HG03025 (cell line): ENCODE results near the gene FNDC8.
A peak's percentile ranks its signal among the peaks of the same experiment; 100 is the strongest.
"Not testable (repeated sequence)": the region's sequence is repeated elsewhere in the genome, so short reads cannot be mapped to it uniquely, and the experiment has no call there.

ENCODE experiments used
- ATAC-seq: cut with Tn5 transposase; IDR thresholded peaks from one replicate; pipeline ENCODE4 v1.9.1; 2021; ENCODE audit warnings: mild to moderate bottlenecking, moderate library complexity; ENCODE audit not compliant: unreplicated experiment, low FRiP score

Gene FNDC8

GRCh38 chr17:35090707-35091106, 30.7 kb upstream of the FNDC8 start:
- not testable (repeated sequence) for ATAC-seq

- no peak for ATAC-seq
These were observed 26.5 kb upstream of the FNDC8 start for GRCh38 chr17:35094902-35095301.

GRCh38 chr17:35095741-35096140, 25.7 kb upstream of the FNDC8 start:
- no peak for ATAC-seq

GRCh38 chr17:35097776-35098175, 23.6 kb upstream of the FNDC8 start:
- no peak for ATAC-seq

GRCh38 chr17:35099908-35100307, 21.5 kb upstream of the FNDC8 start:
- no peak for ATAC-seq

GRCh38 chr17:35101036-35101435, 20.4 kb upstream of the FNDC8 start:
- no peak for ATAC-seq

- ATAC-seq, result no peak
These were observed 19.7 kb upstream of the FNDC8 start for GRCh38 chr17:35101725-35102124.

GRCh38 chr17:35103271-35103670, 18.1 kb upstream of the FNDC8 start:
- ATAC-seq, result no peak

- no peak for ATAC-seq
These were observed 16.5 kb upstream of the FNDC8 start for GRCh38 chr17:35104844-35105450.

GRCh38 chr17:35110791-35111190, 10.6 kb upstream of the FNDC8 start:
- ATAC-seq, result not testable (repeated sequence)

GRCh38 chr17:35116845-35117244, 4.6 kb upstream of the FNDC8 start:
- ATAC-seq, result no peak

GRCh38 chr17:35117984-35118383, 3.4 kb upstream of the FNDC8 start:
- ATAC-seq, result no peak

- peak; percentile 77 for ATAC-seq
These were observed 1.8 kb upstream of the FNDC8 start, which contains the start of gene RAD51D for GRCh38 chr17:35119370-35120165. Gene RAD51D, minus strand, starts transcription at chr17:35119860. Its CDS starts 247 bp downstream, at chr17:35119613.

GRCh38 chr17:35127751-35128514, 6.5 kb downstream of the FNDC8 start:
- no peak for ATAC-seq

- ATAC-seq, result no peak
These were observed 7.9 kb downstream of the FNDC8 start for GRCh38 chr17:35129154-35129972.

GRCh38 chr17:35129973-35130351, 8.5 kb downstream of the FNDC8 start:
- no peak for ATAC-seq

- ATAC-seq, result no peak
These were observed 9.0 kb downstream of the FNDC8 start for GRCh38 chr17:35130392-35130791.

- ATAC-seq, result no peak
These were observed 10.7 kb downstream of the FNDC8 start for GRCh38 chr17:35132099-35132498.

GRCh38 chr17:35132816-35133550, 11.6 kb downstream of the FNDC8 start:
- no peak for ATAC-seq

GRCh38 chr17:35135322-35135721, 13.9 kb downstream of the FNDC8 start:
- ATAC-seq, result no peak
